ENCODE measurements around the gene LRRC40. TPM values are rescaled to one million over a fixed set of nuclear protein-coding genes. Genes with fewer than 3 reads are reported as not detected.
"Not testable (repeated sequence)": the region's sequence is repeated elsewhere in the genome, so short reads cannot be mapped to it uniquely, and the experiment has no call there.

Gene LRRC40
- total RNA-seq, 1 experiment from 2014 or later: 12.0 TPM

DNA sequence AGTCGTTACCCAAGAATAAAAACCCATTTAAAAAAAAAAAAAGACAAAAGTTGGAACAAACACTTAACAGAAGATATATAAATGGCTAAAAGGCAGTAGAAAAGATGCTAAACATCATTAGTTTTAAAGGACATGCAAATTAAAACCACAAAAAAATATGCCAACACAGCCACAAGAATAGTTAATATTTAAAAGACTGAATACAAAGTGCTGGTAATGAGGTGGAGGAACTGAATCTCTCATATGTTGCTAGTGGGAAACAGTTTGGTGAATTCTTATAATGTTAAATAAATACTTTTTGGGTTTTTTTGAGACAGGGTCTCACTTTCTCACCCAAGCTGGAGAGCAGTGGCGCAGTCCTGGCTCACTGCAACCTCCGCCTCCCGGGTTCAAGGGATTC, 10.0 kb downstream of the LRRC40 start:
- no peaks in the 10 kb centered on the region; the same call in 1 of the 2 replicates for H4K20me1 ChIP-seq (ENCODE audit: insufficient read depth)
- no peak for TF ChIP-seq EZH2 (IDR thresholded peaks at IDR 0.05; ENCODE audit: low read depth)
- TF ChIP-seq, protein P1, sequence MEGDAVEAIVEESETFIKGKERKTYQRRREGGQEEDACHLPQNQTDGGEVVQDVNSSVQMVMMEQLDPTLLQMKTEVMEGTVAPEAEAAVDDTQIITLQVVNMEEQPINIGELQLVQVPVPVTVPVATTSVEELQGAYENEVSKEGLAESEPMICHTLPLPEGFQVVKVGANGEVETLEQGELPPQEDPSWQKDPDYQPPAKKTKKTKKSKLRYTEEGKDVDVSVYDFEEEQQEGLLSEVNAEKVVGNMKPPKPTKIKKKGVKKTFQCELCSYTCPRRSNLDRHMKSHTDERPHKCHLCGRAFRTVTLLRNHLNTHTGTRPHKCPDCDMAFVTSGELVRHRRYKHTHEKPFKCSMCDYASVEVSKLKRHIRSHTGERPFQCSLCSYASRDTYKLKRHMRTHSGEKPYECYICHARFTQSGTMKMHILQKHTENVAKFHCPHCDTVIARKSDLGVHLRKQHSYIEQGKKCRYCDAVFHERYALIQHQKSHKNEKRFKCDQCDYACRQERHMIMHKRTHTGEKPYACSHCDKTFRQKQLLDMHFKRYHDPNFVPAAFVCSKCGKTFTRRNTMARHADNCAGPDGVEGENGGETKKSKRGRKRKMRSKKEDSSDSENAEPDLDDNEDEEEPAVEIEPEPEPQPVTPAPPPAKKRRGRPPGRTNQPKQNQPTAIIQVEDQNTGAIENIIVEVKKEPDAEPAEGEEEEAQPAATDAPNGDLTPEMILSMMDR (conservative IDR thresholded peaks at IDR 0.05): no peak
- H2AFZ ChIP-seq: no peak overlapping the region
- intact Hi-C loops (cut with micrococcal nuclease; ENCODE audit: unreplicated experiment): no loop called here
- no peaks in the 10 kb centered on the region for H3F3A ChIP-seq (ENCODE audit: insufficient read depth, low read depth)
- no peaks in the 10 kb centered on the region for H3K27me3 ChIP-seq (ENCODE audit: insufficient read depth, low read depth)
- ChIA-PET CTCF (no interaction called here), POLR2A (ENCODE audit: unreplicated experiment) (no interaction called here)
- H3K36me3 ChIP-seq (ENCODE audit: low read depth): no peaks in the 10 kb centered on the region
- no TSS peak for BruUV-seq (replicated peaks)
- H3K4me2 ChIP-seq: no peak overlapping the region
- H3K79me2 ChIP-seq (ENCODE audit: low read depth): peaks cover 24% of the 10 kb centered on the region
- no peaks in the 10 kb centered on the region for H3K9me3 ChIP-seq (ENCODE audit: insufficient read depth, low read depth)
- DNase-seq: no peak
- no peak overlapping the region for H3K27ac ChIP-seq
- H3K4me1 ChIP-seq (replicated peaks; ENCODE audit: insufficient read depth): no peaks in the 10 kb centered on the region
- H3K4me3 ChIP-seq: no peak overlapping the region
- H3K9me2 ChIP-seq (ENCODE audit: insufficient read depth): no peaks in the 10 kb centered on the region; the same call in 1 of the 2 replicates

DNA sequence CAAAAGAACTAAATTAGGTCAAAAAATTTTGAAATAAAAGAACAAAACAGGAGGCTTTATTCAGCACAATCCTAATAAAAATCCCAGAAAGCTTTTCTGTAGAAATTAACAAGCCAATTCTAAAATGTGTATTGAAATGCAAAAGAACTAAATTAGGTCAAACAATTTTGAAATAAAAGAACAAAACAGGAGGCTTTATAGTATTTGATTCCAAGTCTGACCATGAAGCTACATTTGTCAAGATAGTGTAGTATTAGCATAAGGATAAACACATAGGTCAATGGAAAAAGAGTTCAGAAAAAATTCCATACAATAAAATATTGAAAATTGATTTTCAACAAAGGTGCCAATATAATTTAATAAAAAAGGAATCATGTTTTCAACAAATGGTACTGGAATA, 10.8 kb downstream of the LRRC40 start:
- ChIA-PET POLR2A (ENCODE audit: unreplicated experiment) (no interaction called here), CTCF (interaction anchor here (0.7 kb wide), 1 partner anchor 13 kb away, joined by 5 read pairs; no protein-coding TSS in a partner anchor)
- no peaks in the 10 kb centered on the region for H3K9me3 ChIP-seq (ENCODE audit: insufficient read depth, low read depth)
- no peak overlapping the region for H3K4me3 ChIP-seq
- no peak overlapping the region for H3K4me2 ChIP-seq
- no peaks in the 10 kb centered on the region; the same call in 1 of the 2 replicates for H3K9me2 ChIP-seq (ENCODE audit: insufficient read depth)
- DNase-seq: no peak
- no peak overlapping the region for H3K27ac ChIP-seq
- no peaks in the 10 kb centered on the region for H3K36me3 ChIP-seq (ENCODE audit: low read depth)
- TF ChIP-seq EZH2 (IDR thresholded peaks at IDR 0.05; ENCODE audit: low read depth): no peak
- TF ChIP-seq, protein P1 (conservative IDR thresholded peaks at IDR 0.05): no peak
- H3F3A ChIP-seq (ENCODE audit: insufficient read depth, low read depth): no peaks in the 10 kb centered on the region
- H3K79me2 ChIP-seq (ENCODE audit: low read depth): peaks cover 17% of the 10 kb centered on the region
- H3K27me3 ChIP-seq (ENCODE audit: insufficient read depth, low read depth): no peaks in the 10 kb centered on the region
- no peaks in the 10 kb centered on the region; the same call in 1 of the 2 replicates for H4K20me1 ChIP-seq (ENCODE audit: insufficient read depth)
- no peak overlapping the region for H2AFZ ChIP-seq
- intact Hi-C loops (cut with micrococcal nuclease; ENCODE audit: unreplicated experiment): no loop called here
- H3K4me1 ChIP-seq (replicated peaks; ENCODE audit: insufficient read depth): no peaks in the 10 kb centered on the region
- no TSS peak for BruUV-seq (replicated peaks)

DNA sequence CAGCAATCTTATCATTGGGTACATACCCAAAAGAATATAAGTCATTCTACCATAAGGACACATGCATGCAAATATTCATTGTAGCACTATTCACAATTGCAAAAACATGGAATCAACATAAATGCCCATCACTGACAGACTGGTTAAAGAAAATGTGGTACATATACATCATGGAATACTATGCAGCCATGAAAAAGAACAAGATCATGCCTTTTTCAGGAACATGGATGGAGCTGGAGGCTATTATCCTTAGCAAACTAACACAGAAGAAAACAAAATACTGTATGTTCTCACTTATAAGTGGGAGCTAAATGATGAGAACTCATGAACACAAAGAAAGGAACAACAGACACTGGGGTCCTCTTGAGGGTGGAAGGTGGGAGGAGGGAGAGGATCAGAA, 12.9 kb downstream of the LRRC40 start:
- CTCF ChIA-PET; BruUV-seq (replicated peaks); H3K9me2 ChIP-seq (ENCODE audit: insufficient read depth); H3K9me3 ChIP-seq (ENCODE audit: insufficient read depth, low read depth); H3K27me3 ChIP-seq (ENCODE audit: insufficient read depth, low read depth); H3K4me2 ChIP-seq; intact Hi-C loops (cut with micrococcal nuclease; ENCODE audit: unreplicated experiment); POLR2A ChIA-PET (ENCODE audit: unreplicated experiment); H3K27ac ChIP-seq; H3K4me1 ChIP-seq (replicated peaks; ENCODE audit: insufficient read depth); H3F3A ChIP-seq (ENCODE audit: insufficient read depth, low read depth); H2AFZ ChIP-seq; DNase-seq; H3K4me3 ChIP-seq; H3K36me3 ChIP-seq (ENCODE audit: low read depth); H4K20me1 ChIP-seq (ENCODE audit: insufficient read depth): not testable (repeated sequence)
- H3K79me2 ChIP-seq (ENCODE audit: low read depth): peaks cover 17% of the 10 kb centered on the region

DNA sequence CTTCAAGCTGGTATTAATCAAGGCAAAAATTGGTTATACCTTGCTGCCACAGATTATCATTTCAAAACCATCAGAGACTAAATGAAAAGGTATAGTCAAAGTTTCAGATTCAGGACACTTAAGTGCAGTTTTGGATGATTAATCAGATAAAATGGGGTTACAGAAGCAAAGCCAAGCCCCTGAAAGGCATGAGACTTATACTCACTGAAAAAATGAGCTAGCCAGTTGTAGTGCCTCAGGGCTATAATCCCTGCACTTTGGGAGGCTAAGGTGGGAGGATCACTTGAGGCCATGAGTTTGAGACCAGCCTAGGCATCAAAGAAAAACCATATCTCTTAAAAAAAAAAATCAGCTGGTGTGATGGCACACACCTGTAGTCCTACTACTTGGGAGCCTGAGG, 15.2 kb downstream of the LRRC40 start:
- Histone ChIP-seq H3K9me3 (ENCODE audit: insufficient read depth, low read depth) (no peaks in the 10 kb centered on the region), H3K4me3 (no peak overlapping the region), H3F3A (ENCODE audit: insufficient read depth, low read depth) (no peaks in the 10 kb centered on the region), H3K27ac (no peak overlapping the region), H4K20me1 (ENCODE audit: insufficient read depth) (no peaks in the 10 kb centered on the region), H3K4me2 (no peak overlapping the region), H3K9me2 (ENCODE audit: insufficient read depth) (no peaks in the 10 kb centered on the region), H3K79me2 (ENCODE audit: low read depth) (peaks cover 17% of the 10 kb centered on the region), H3K27me3 (ENCODE audit: insufficient read depth, low read depth) (no peaks in the 10 kb centered on the region), H2AFZ (no peak overlapping the region), H3K36me3 (ENCODE audit: low read depth) (no peaks in the 10 kb centered on the region), H3K4me1 (replicated peaks; ENCODE audit: insufficient read depth) (no peaks in the 10 kb centered on the region)
- CTCF ChIA-PET: no interaction called here
- no peak for DNase-seq
- POLR2A ChIA-PET (ENCODE audit: unreplicated experiment): no interaction called here
- BruUV-seq (replicated peaks): no TSS peak
- TF ChIP-seq, protein P1 (conservative IDR thresholded peaks at IDR 0.05): no peak
- TF ChIP-seq EZH2 (IDR thresholded peaks at IDR 0.05; ENCODE audit: low read depth): no peak
- intact Hi-C loops (cut with micrococcal nuclease; ENCODE audit: unreplicated experiment): no loop called here

Data from PC-9 (cell line).